Mesendoderm (in vitro differentiated cells): ENCODE measurements around the gene MYO15A.

Source experiments
- DNase-seq: peaks from one replicate; pipeline ENCODE4 v3.0.0; 2013
- H2AK5ac ChIP-seq: 2 replicates; pipeline ENCODE4 v1.6.1; 2013; ENCODE audit warnings: low read length, inconsistent platforms
- H2BK120ac ChIP-seq: 2 replicates; pipeline ENCODE4 v1.6.1; 2013; ENCODE audit warnings: low read depth, mild to moderate bottlenecking, low read length, moderate library complexity, mixed read lengths
- H2BK15ac ChIP-seq: replicated peaks from 2 replicates; pipeline ENCODE4 v1.6.1; 2013; ENCODE audit warnings: low read depth, mild to moderate bottlenecking, moderate library complexity
- H2BK5ac ChIP-seq: 2 replicates; pipeline ENCODE4 v1.6.1; 2013; ENCODE audit warnings: low read length, inconsistent platforms
- H3K18ac ChIP-seq: 2 replicates; pipeline ENCODE4 v1.6.1; 2013; ENCODE audit warnings: mild to moderate bottlenecking, low read length, mixed read lengths
- H3K23ac ChIP-seq: one replicate; pipeline ENCODE4 v1.6.1; 2013; ENCODE audit warnings: low read length
- H3K27ac ChIP-seq: 2 replicates; pipeline ENCODE4 v1.5.1; 2013; ENCODE audit warnings: low read depth, mild to moderate bottlenecking, inconsistent platforms, low read length, moderate library complexity
- H3K27me3 ChIP-seq: 2 replicates; pipeline ENCODE4 v1.6.1; 2013; ENCODE audit warnings: low read length, control low read depth, mild to moderate bottlenecking, inconsistent platforms; ENCODE audit not compliant: insufficient read depth, poor library complexity
- H3K36me3 ChIP-seq: 2 replicates; pipeline ENCODE4 v1.6.1; 2013; ENCODE audit warnings: low read length, inconsistent platforms; ENCODE audit not compliant: control insufficient read depth, insufficient read depth
- H3K4ac ChIP-seq: one replicate; pipeline ENCODE4 v1.6.1; 2013; ENCODE audit warnings: low read depth, mild to moderate bottlenecking, low read length, moderate library complexity
- H3K4me1 ChIP-seq: 2 replicates; pipeline ENCODE4 v1.6.1; 2013; ENCODE audit warnings: low read depth, low read length, inconsistent platforms; ENCODE audit not compliant: control insufficient read depth
- H3K4me2 ChIP-seq: 2 replicates; pipeline ENCODE4 v1.6.1; 2013; ENCODE audit warnings: low read length
- H3K4me3 ChIP-seq: 2 replicates; pipeline ENCODE4 v1.5.1; 2013; ENCODE audit warnings: mild to moderate bottlenecking, low read length
- H3K56ac ChIP-seq: one replicate; pipeline ENCODE4 v1.6.1; 2013; ENCODE audit warnings: low read length
- H3K79me1 ChIP-seq: 2 replicates; pipeline ENCODE4 v1.6.1; 2013; ENCODE audit warnings: low read length, inconsistent platforms
- H3K79me2 ChIP-seq: 2 replicates; pipeline ENCODE4 v1.6.1; 2013; ENCODE audit warnings: mild to moderate bottlenecking, low read length; ENCODE audit not compliant: control insufficient read depth, insufficient read depth
- H3K9ac ChIP-seq: 2 replicates; pipeline ENCODE4 v1.6.1; 2013; ENCODE audit warnings: low read length, inconsistent platforms
- H4K5ac ChIP-seq: one replicate; pipeline ENCODE4 v1.6.1; 2013; ENCODE audit warnings: low read length
- H4K8ac ChIP-seq: one replicate; pipeline ENCODE4 v1.6.1; 2013; ENCODE audit warnings: low read depth, mild to moderate bottlenecking, control low read depth, low read length, moderate library complexity
- WGBS: extraction: QIAGEN DNeasy Blood & Tissue Kit; methylation state at CpG from one replicate; pipeline ENCODE4 v1.1.7; 2013; ENCODE audit warnings: low lambda C conversion rate, missing lambda C conversion rate; ENCODE audit not compliant: insufficient coverage; ENCODE audit errors: extremely low coverage; 5-methylcytosine and 5-hydroxymethylcytosine counted together

Gene MYO15A

GRCh38 chr17:18182978-18183333 lies 74.4 kb downstream of the MYO15A start:
- no peak overlapping the region for H4K5ac ChIP-seq
- no peak overlapping the region for H2AK5ac ChIP-seq
- peak overlapping the region; percentile 90 for H3K56ac ChIP-seq
- no peak for DNase-seq
- H3K4me2 ChIP-seq = peak overlapping the region; percentile 48
- H3K79me2 ChIP-seq = peaks cover 37% of the 10 kb centered on the region
- H3K4me3 ChIP-seq = peak overlapping the region; percentile 51
- H3K27ac ChIP-seq = peak overlapping the region; percentile 95
- peak overlapping the region; percentile 53 for H3K18ac ChIP-seq
- H2BK15ac ChIP-seq = no peak overlapping the region
- no peaks in the 10 kb centered on the region for H3K27me3 ChIP-seq
- peak overlapping the region; percentile 61 for H3K4ac ChIP-seq
- peaks cover 1% of the 10 kb centered on the region for H3K36me3 ChIP-seq
- no peak overlapping the region for H3K23ac ChIP-seq
- no peak overlapping the region for H4K8ac ChIP-seq
- H3K79me1 ChIP-seq = peaks cover 27% of the 10 kb centered on the region
- H3K4me1 ChIP-seq = peaks cover 23% of the 10 kb centered on the region
- H2BK5ac ChIP-seq = peak overlapping the region; percentile 2
- no CpG with 5 or more reads among the region's 33 CpGs for WGBS
- peak overlapping the region; percentile 70 for H3K9ac ChIP-seq
- H2BK120ac ChIP-seq = no peak overlapping the region

GRCh38 chr17:18183334-18184142 lies 75.0 kb downstream of the MYO15A start, which contains the start of gene ALKBH5:
ALKBH5 (plus strand) TSS chr17:18183828; CDS start chr17:18184244, 416 bp downstream.
- WGBS = no CpG with 5 or more reads among the region's 98 CpGs
- H3K4me1 ChIP-seq = peaks cover 23% of the 10 kb centered on the region

GRCh38 chr17:18184143-18185031 lies 75.8 kb downstream of the MYO15A start:
- Histone ChIP-seq H3K4ac (no peak overlapping the region), H3K79me2 (peaks cover 49% of the 10 kb centered on the region), H3K27me3 (no peaks in the 10 kb centered on the region), H2BK15ac (no peak overlapping the region), H3K79me1 (peaks cover 33% of the 10 kb centered on the region), H2AK5ac (no peak overlapping the region), H3K4me2 (peak overlapping the region; percentile 96), H3K56ac (peak overlapping the region; percentile 98), H3K23ac (peak overlapping the region; percentile 54), H3K9ac (peak overlapping the region; percentile 96), H3K36me3 (peaks cover 1% of the 10 kb centered on the region), H4K8ac (no peak overlapping the region), H2BK120ac (no peak overlapping the region), H4K5ac (no peak overlapping the region), H3K4me1 (peaks cover 23% of the 10 kb centered on the region), H3K4me3 (peak overlapping the region; percentile 61), H3K27ac (peak overlapping the region; percentile 91), H2BK5ac (no peak overlapping the region), H3K18ac (peak overlapping the region; percentile 57)
- DNase-seq = peak; percentile 68
- no CpG with 5 or more reads among the region's 92 CpGs for WGBS

More at GRCh38 chr17:18183334-18184142, 75.0 kb downstream of the MYO15A start, which contains the start of gene ALKBH5:
- Histone ChIP-seq H3K9ac (peak within 1 kb of the TSS; percentile 96), H3K4ac (peak within 1 kb of the TSS; percentile 61), H3K79me2 (peaks cover 43% of the 10 kb centered on the region), H3K56ac (peak within 1 kb of the TSS; percentile 98), H2BK15ac (no peak within 1 kb of the TSS), H3K18ac (peak within 1 kb of the TSS; percentile 57), H2AK5ac (no peak within 1 kb of the TSS), H3K27me3 (no peaks in the 10 kb centered on the region), H3K4me2 (peak within 1 kb of the TSS; percentile 96), H3K36me3 (peaks cover 1% of the 10 kb centered on the region), H3K79me1 (peaks cover 31% of the 10 kb centered on the region), H2BK5ac (peak within 1 kb of the TSS; percentile 94), H4K5ac (no peak within 1 kb of the TSS), H2BK120ac (no peak within 1 kb of the TSS), H3K4me3 (peak within 1 kb of the TSS; percentile 73), H3K27ac (peak within 1 kb of the TSS; percentile 95), H3K23ac (peak within 1 kb of the TSS; percentile 70), H4K8ac (no peak within 1 kb of the TSS)
- DNase-seq = peak; percentile 100

DNA sequence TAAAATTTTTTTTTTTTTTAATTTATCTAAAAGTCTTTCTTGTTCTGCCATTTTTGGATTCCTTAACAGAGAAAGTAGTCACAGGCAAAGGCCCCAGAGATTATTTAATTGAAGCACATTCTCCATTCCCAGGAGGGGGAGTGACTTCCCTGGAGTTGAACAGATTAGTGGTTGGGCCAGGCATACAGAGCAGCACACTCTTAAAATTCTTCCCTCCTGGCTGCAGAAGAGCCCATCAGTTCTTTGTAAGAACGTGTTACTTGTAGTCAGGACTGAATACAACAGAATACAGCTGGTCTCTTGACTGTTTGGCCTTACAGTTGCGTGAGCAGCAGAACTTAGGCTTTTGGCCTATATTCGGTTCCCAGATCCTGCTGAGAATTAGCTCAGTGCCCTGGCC lies 76.8 kb downstream of the MYO15A start:
- peak overlapping the region; percentile 73 for H3K56ac ChIP-seq
- no peak overlapping the region for H2BK120ac ChIP-seq
- H3K4me3 ChIP-seq = peak overlapping the region; percentile 15
- H3K4me2 ChIP-seq = peak overlapping the region; percentile 82
- H3K9ac ChIP-seq = peak overlapping the region; percentile 62
- H2BK5ac ChIP-seq = no peak overlapping the region
- H3K79me1 ChIP-seq = peaks cover 38% of the 10 kb centered on the region
- no peak overlapping the region for H4K8ac ChIP-seq
- no peak overlapping the region for H3K18ac ChIP-seq
- peaks cover 1% of the 10 kb centered on the region for H3K36me3 ChIP-seq
- no peak overlapping the region for H3K27ac ChIP-seq
- no peak overlapping the region for H3K4ac ChIP-seq
- H4K5ac ChIP-seq = no peak overlapping the region
- peaks cover 57% of the 10 kb centered on the region for H3K79me2 ChIP-seq
- no peaks in the 10 kb centered on the region for H3K27me3 ChIP-seq
- no CpG with 5 or more reads among the region's 3 CpGs for WGBS
- peaks cover 23% of the 10 kb centered on the region for H3K4me1 ChIP-seq
- no peak overlapping the region for H3K23ac ChIP-seq
- peak; percentile 61 for DNase-seq
- no peak overlapping the region for H2AK5ac ChIP-seq
- no peak overlapping the region for H2BK15ac ChIP-seq

DNA sequence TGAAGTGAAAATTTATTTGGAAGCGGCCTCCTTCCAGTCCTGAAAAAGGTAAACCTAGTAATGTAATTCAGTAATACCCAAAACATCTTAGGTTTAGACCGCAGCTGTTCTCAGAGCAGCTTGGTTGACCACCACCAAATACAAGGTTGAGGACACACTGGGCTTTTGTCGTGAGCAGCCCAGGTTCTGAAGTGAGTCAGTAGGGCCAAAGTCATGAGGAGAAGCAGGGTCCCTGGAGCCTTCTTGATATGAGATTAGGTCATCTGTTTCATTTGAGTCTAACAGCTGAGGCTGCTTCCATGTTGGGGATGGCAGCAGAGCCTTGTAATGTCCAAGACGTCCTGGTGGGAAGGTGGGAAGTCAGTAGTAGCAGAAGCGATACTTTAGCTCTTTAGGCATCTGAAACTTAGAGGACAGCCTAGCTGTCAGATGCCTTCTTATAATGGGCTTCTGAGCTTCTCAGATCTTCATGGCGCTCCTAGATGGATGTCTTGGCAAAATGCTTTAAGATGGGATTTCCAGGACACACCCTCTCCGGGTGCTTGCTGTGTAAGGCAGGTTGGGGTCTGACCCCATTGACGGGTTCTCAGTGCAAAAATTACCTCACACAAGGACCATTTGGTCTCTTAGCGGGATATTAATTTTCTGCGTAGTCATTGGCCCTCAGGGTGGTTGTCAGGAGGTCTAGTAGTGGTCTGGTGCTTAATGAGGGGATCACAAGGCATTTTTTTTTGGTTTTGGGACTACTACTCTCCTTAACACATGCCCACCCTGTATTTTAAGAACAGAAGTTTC lies 77.5 kb downstream of the MYO15A start:
- Histone ChIP-seq H3K79me2 (peaks cover 63% of the 10 kb centered on the region), H3K79me1 (peaks cover 42% of the 10 kb centered on the region), H4K8ac (no peak overlapping the region), H3K23ac (no peak overlapping the region), H3K4me3 (peak overlapping the region; percentile 15), H4K5ac (no peak overlapping the region), H3K56ac (peak overlapping the region; percentile 73), H3K36me3 (peaks cover 1% of the 10 kb centered on the region), H3K27me3 (no peaks in the 10 kb centered on the region), H3K27ac (no peak overlapping the region), H3K18ac (no peak overlapping the region), H3K4me1 (peaks cover 23% of the 10 kb centered on the region), H2AK5ac (no peak overlapping the region), H3K9ac (peak overlapping the region; percentile 62), H3K4ac (no peak overlapping the region), H3K4me2 (peak overlapping the region; percentile 82), H2BK15ac (no peak overlapping the region), H2BK120ac (no peak overlapping the region), H2BK5ac (no peak overlapping the region)
- DNase-seq = no peak
- WGBS = no CpG with 5 or more reads among the region's 10 CpGs
